IPS-NIHi7 (cell line): ENCODE data around the gene TAF1C.
A peak's percentile ranks its signal among the peaks of the same experiment; 100 is the strongest.

ENCODE experiments used
- DNase-seq: peaks from one replicate; pipeline ENCODE4 v3.0.0; 2012; ENCODE audit warnings: mixed read lengths; ENCODE audit errors: extremely low spot score

Gene TAF1C

GRCh38 chr16:84183572-84183875 is 3.3 kb downstream of the TAF1C start:
- no peak for DNase-seq

GRCh38 chr16:84182680-84183571 is 3.9 kb downstream of the TAF1C start:
- no peak for DNase-seq

- DNase-seq = no peak
Measured at GRCh38 chr16:84182104-84182503, 4.8 kb downstream of the TAF1C start.

- no peak for DNase-seq
Measured at GRCh38 chr16:84181144-84181915, 5.5 kb downstream of the TAF1C start.

- no peak for DNase-seq
Measured at GRCh38 chr16:84180519-84181140, 6.2 kb downstream of the TAF1C start.

GRCh38 chr16:84179612-84180320 is 7.1 kb downstream of the TAF1C start:
- no peak for DNase-seq

GRCh38 chr16:84178892-84179611 is 7.8 kb downstream of the TAF1C start:
- DNase-seq = no peak

GRCh38 chr16:84178146-84178765 is 8.6 kb downstream of the TAF1C start:
- DNase-seq = no peak

GRCh38 chr16:84177741-84178073 is 9.2 kb downstream of the TAF1C start:
- DNase-seq = no peak

GRCh38 chr16:84176192-84177053 is 10.4 kb downstream of the TAF1C start:
- no peak for DNase-seq

- DNase-seq = peak; percentile 89
Measured at GRCh38 chr16:84175350-84176081, 11.3 kb downstream of the TAF1C start.

GRCh38 chr16:84174396-84174795 is 12.5 kb downstream of the TAF1C start:
- no peak for DNase-seq

- no peak for DNase-seq
Measured at GRCh38 chr16:84169765-84170310, 17.0 kb downstream of the TAF1C start.

- no peak for DNase-seq
Measured at GRCh38 chr16:84166796-84167695, 19.8 kb downstream of the TAF1C start.

GRCh38 chr16:84165746-84166145 is 21.1 kb downstream of the TAF1C start:
- no peak for DNase-seq

GRCh38 chr16:84161801-84162200 is 25.1 kb downstream of the TAF1C start:
- no peak for DNase-seq

GRCh38 chr16:84161037-84161436 is 25.8 kb downstream of the TAF1C start:
- DNase-seq = no peak

GRCh38 chr16:84159800-84160199 is 27.1 kb downstream of the TAF1C start:
- DNase-seq = no peak
